Smooth muscle cell (in vitro differentiated cells): Measurements from ENCODE around the gene ZNF132. TPM values are rescaled to one million over a fixed set of nuclear protein-coding genes. Genes with fewer than 3 reads are reported as not detected.
A peak's percentile ranks its signal among the peaks of the same experiment; 100 is the strongest.

Experiments
- DNase-seq: peaks from one replicate; lab custom pipeline; 2025; ENCODE audit not compliant: unreplicated experiment; lab: John Stamatoyannopoulos, UW
- H2AFZ ChIP-seq: fragments of 200-600 bp; sonication (generic); 2 replicates; pipeline ENCODE4 v1.6.0; 2016; ENCODE audit warnings: antibody characterized with exemption, low read depth, mild to moderate bottlenecking
- H3F3A ChIP-seq: fragments of 200-600 bp; sonication (generic); 2 replicates; pipeline ENCODE4 v1.6.0; 2017; ENCODE audit warnings: antibody characterized with exemption, low read depth
- H3K27ac ChIP-seq: fragments of 200-600 bp; sonication (generic); 2 replicates; pipeline ENCODE4 v1.5.1; 2016; ENCODE audit warnings: low read depth, mild to moderate bottlenecking
- H3K27me3 ChIP-seq: fragments of 200-600 bp; sonication (generic); 2 replicates; pipeline ENCODE4 v1.6.1; 2016; ENCODE audit warnings: low read depth, mild to moderate bottlenecking
- H3K36me3 ChIP-seq: fragments of 200-600 bp; sonication (generic); 2 replicates; pipeline ENCODE4 v1.5.1; 2016; ENCODE audit warnings: low read depth
- H3K4me1 ChIP-seq: fragments of 200-600 bp; sonication (generic); 2 replicates; pipeline ENCODE4 v1.5.1; 2016; ENCODE audit warnings: low read depth
- H3K4me2 ChIP-seq: fragments of 200-600 bp; sonication (generic); 2 replicates; pipeline ENCODE4 v1.6.0; 2016; ENCODE audit warnings: mild to moderate bottlenecking
- H3K4me3 ChIP-seq: fragments of 200-600 bp; sonication (generic); 2 replicates; pipeline ENCODE4 v1.5.1; 2016; ENCODE audit warnings: mild to moderate bottlenecking
- H3K79me2 ChIP-seq: fragments of 200-600 bp; sonication (generic); 2 replicates; pipeline ENCODE4 v1.6.0; 2016; ENCODE audit warnings: low read depth, mild to moderate bottlenecking
- H3K9ac ChIP-seq: fragments of 200-600 bp; sonication (generic); 2 replicates; pipeline ENCODE4 v1.6.0; 2016; ENCODE audit warnings: low read depth
- H3K9me3 ChIP-seq: fragments of 200-600 bp; sonication (generic); replicated peaks from 2 replicates; pipeline ENCODE4 v1.5.1; 2016; ENCODE audit warnings: low read depth
- H4K20me1 ChIP-seq: fragments of 200-600 bp; sonication (generic); 2 replicates; pipeline ENCODE4 v1.6.0; 2016; ENCODE audit warnings: low read depth
- WGBS: methylation state at CpG from one replicate; pipeline ENCODE4 v1.1.7; 2016; ENCODE audit warnings: low lambda C conversion rate; 5-methylcytosine and 5-hydroxymethylcytosine counted together
- polyA plus RNA-seq: library from polyadenylated mRNA; unstranded; fragments of >200 nt; fragmentation: Nextera tagmentation; extraction: Ambion mirVana; gene quantifications from 2 replicates; pipeline ENCODE4 v1.2.1, GENCODE V29; 2016
- total RNA-seq: library from RNA; depleted of rRNA; stranded (reverse); fragments of >200 nt; gene quantifications from 2 replicates; pipeline ENCODE4 v1.2.3, GENCODE V29; 2014
- TF ChIP-seq, protein P1 (sequence below): fragments of 200-600 bp; sonication (generic); IDR thresholded peaks from 2 replicates; pipeline ENCODE4 v1.5.1; 2017; ENCODE audit warnings: borderline replicate concordance, mild to moderate bottlenecking, antibody characterized with exemption; ENCODE audit not compliant: insufficient read depth, poor library complexity, severe bottlenecking

Gene ZNF132
- total and polyA plus RNA-seq, 2 experiments from 2014 or later: 0.40 to 2.3 TPM

GRCh38 chr19:58388175-58388526 is 51.8 kb downstream of the ZNF132 start:
- TF ChIP-seq, protein P1, sequence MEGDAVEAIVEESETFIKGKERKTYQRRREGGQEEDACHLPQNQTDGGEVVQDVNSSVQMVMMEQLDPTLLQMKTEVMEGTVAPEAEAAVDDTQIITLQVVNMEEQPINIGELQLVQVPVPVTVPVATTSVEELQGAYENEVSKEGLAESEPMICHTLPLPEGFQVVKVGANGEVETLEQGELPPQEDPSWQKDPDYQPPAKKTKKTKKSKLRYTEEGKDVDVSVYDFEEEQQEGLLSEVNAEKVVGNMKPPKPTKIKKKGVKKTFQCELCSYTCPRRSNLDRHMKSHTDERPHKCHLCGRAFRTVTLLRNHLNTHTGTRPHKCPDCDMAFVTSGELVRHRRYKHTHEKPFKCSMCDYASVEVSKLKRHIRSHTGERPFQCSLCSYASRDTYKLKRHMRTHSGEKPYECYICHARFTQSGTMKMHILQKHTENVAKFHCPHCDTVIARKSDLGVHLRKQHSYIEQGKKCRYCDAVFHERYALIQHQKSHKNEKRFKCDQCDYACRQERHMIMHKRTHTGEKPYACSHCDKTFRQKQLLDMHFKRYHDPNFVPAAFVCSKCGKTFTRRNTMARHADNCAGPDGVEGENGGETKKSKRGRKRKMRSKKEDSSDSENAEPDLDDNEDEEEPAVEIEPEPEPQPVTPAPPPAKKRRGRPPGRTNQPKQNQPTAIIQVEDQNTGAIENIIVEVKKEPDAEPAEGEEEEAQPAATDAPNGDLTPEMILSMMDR: no peak
- peaks cover 17% of the 10 kb centered on the region for H3K4me1 ChIP-seq
- no peak for DNase-seq
- H3F3A ChIP-seq: peaks cover 4% of the 10 kb centered on the region
- H2AFZ ChIP-seq: no peak overlapping the region
- peak overlapping the region; percentile 88 for H3K9ac ChIP-seq
- no peaks in the 10 kb centered on the region for H3K9me3 ChIP-seq
- H3K4me2 ChIP-seq: peak overlapping the region; percentile 99
- no peaks in the 10 kb centered on the region for H3K36me3 ChIP-seq
- H3K79me2 ChIP-seq: peaks cover 55% of the 10 kb centered on the region
- peak overlapping the region; percentile 68 for H3K4me3 ChIP-seq
- H3K27me3 ChIP-seq: no peaks in the 10 kb centered on the region
- WGBS: 81% methylated on average over 3 of the region's 3 CpGs
- H4K20me1 ChIP-seq: peaks cover 57% of the 10 kb centered on the region
- H3K27ac ChIP-seq: no peak overlapping the region

DNA sequence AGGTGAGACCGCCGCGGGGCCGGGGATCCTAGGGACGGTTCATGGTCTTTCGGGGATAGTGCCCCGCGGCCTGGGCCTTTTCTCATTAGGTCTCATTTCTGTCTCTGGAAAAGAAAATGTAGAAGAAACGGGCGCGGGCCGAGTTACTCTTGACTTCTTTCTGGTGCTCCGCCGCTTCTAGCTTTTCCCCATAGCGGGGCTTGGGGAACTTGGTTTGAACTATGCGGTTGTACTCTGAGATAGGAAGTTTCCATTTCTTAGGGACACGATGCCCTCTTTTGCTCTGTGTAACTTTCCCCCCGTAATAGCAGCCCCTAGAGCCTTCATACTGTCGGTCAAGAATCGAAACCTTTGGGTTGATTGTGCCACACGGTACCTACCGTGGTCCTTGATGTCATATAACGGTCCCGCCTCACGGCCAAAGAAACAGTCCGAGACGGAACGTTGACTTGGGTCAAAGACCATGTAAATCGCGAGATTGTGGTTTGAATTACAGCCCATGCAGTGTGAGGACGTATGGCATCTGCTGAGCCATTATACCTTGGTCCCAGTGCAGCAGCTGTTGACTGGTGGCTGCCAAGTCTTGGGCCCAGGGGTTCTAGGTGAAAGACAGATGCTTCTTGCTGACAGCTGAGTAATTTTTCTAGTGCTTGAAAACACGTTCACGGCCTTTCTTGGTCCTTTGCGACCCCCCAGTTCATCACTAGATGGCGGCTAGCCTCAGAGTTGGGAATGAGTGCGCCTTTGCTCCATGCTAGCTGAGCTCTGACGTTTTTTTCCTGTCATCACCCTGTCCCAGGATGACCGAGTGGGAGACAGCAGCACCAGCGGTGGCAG is 52.4 kb downstream of the ZNF132 start:
- H3F3A ChIP-seq: no peaks in the 10 kb centered on the region
- DNase-seq: no peak
- H3K27me3 ChIP-seq: no peaks in the 10 kb centered on the region
- peak overlapping the region; percentile 99 for H3K4me2 ChIP-seq
- H3K9ac ChIP-seq: peak overlapping the region; percentile 88
- H3K79me2 ChIP-seq: peaks cover 55% of the 10 kb centered on the region
- H3K36me3 ChIP-seq: no peaks in the 10 kb centered on the region
- H3K4me1 ChIP-seq: peaks cover 17% of the 10 kb centered on the region
- peak overlapping the region; percentile 91 for H3K27ac ChIP-seq
- no peaks in the 10 kb centered on the region for H3K9me3 ChIP-seq
- peaks cover 51% of the 10 kb centered on the region for H4K20me1 ChIP-seq
- WGBS: 9% methylated on average over 39 of the region's 39 CpGs
- H2AFZ ChIP-seq: no peak overlapping the region
- H3K4me3 ChIP-seq: peak overlapping the region; percentile 68
- TF ChIP-seq, protein P1: no peak

DNA sequence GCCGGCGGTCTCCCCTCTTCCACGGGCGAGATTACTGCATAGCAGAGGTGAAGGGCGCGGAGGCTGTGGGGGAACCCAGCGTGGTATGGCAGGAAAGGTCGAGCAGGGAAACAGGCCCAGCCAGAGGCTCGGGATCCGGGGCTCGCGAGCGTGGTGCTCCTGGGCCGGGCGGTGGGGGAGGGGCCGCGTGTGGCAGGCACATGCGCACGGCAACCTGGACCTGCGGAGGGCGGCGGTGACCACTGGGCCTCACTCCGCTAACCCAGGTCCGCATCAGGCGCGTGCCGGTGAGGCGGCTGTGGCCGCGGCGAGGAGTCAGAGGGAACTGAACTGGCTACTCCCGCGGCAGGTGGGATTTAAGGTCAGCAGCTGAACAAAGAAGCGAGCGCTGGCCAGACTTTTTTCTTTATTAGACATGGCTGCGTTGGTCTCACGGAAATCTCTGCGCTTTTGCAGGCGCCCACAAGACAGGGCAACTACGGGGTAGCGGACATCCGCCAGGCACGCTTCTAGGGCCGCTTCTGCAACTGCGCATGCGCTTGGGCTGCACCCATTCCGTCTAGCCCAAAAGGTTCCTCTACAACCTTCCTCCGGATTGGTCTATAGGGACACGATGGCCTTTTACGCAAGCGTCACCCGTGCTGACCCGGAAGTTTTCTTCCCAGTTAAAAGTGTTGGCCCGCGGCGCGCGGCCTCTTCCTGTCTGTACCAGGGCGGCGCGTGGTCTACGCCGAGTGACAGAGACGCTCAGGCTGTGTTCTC is 53.2 kb downstream of the ZNF132 start, which contains the start of gene RPS5:
RPS5 (plus strand) TSS at position 694 of the 762 bp plus-strand sequence. CDS start 869 bp downstream, outside the sequence.
- H2AFZ ChIP-seq: peak within 1 kb of the TSS; percentile 81
- TF ChIP-seq, protein P1: no peak
- H3K4me2 ChIP-seq: peak within 1 kb of the TSS; percentile 99
- H3K36me3 ChIP-seq: no peaks in the 10 kb centered on the region
- H3K27ac ChIP-seq: peak within 1 kb of the TSS; percentile 91
- H3K27me3 ChIP-seq: no peaks in the 10 kb centered on the region
- peaks cover 43% of the 10 kb centered on the region for H4K20me1 ChIP-seq
- H3F3A ChIP-seq: no peaks in the 10 kb centered on the region
- peaks cover 52% of the 10 kb centered on the region for H3K79me2 ChIP-seq
- H3K4me1 ChIP-seq: peaks cover 17% of the 10 kb centered on the region
- DNase-seq: peak; percentile 76
- no peaks in the 10 kb centered on the region for H3K9me3 ChIP-seq
- H3K9ac ChIP-seq: peak within 1 kb of the TSS; percentile 88
- peak within 1 kb of the TSS; percentile 68 for H3K4me3 ChIP-seq
- under 1% methylated on average over 60 of the region's 64 CpGs for WGBS
